HL-60 (cell line): ENCODE measurements around the gene AANAT.

Source experiments
- SPI1 ChIP-seq: IDR thresholded peaks from 2 replicates; pipeline ENCODE4 v1.6.1; 2012; ENCODE audit warnings: low read depth, mild to moderate bottlenecking, borderline replicate concordance
- TF ChIP-seq, protein P1 (sequence below): IDR thresholded peaks from one replicate; pipeline ENCODE4 v1.5.1; 2011; ENCODE audit warnings: low read length, control low read depth, inconsistent platforms; ENCODE audit not compliant: insufficient read depth

DNA sequence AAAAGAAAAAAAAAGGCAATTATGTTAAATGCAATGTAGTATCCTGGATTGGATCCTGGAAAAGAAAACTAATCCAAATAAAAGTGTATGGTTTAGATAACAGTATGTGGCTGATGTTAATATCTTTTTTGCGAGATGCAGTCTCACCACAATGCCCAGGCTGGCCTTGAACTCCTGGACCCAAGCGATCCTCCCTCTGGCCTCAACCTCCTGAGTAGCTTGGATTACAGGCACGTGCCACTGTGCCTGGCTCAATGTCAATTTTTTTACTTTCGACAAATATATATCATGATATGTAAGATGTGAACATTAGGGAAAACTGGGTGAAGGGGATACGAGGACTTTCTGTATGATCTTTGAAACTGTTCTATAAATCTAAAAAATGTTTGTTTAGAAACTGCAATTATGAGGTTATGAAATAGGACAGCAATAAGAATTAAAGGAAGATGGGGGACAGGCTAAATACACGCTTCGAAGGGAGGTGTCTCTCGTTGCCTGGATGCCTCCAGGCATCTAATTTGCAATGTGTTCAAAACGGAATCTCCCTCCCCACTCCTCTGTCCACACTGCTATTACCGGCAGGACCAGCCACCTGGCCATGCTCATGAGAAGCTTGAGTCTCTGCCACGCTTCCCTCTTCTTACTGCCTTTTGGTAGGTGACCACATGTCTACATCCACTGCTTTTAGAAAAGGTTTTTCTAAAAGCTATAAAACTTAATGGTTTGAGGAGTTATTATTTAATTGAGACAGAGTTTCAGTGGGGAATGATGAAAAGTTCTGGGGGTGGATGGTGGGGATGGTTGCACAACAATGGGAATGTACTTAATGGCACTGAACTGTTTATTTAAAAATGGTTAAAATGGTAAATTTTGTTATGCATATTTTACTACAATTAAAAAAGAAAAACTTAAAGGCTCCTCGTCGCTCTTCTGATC is 29.7 kb upstream of the AANAT start:
- TF ChIP-seq, protein P1, sequence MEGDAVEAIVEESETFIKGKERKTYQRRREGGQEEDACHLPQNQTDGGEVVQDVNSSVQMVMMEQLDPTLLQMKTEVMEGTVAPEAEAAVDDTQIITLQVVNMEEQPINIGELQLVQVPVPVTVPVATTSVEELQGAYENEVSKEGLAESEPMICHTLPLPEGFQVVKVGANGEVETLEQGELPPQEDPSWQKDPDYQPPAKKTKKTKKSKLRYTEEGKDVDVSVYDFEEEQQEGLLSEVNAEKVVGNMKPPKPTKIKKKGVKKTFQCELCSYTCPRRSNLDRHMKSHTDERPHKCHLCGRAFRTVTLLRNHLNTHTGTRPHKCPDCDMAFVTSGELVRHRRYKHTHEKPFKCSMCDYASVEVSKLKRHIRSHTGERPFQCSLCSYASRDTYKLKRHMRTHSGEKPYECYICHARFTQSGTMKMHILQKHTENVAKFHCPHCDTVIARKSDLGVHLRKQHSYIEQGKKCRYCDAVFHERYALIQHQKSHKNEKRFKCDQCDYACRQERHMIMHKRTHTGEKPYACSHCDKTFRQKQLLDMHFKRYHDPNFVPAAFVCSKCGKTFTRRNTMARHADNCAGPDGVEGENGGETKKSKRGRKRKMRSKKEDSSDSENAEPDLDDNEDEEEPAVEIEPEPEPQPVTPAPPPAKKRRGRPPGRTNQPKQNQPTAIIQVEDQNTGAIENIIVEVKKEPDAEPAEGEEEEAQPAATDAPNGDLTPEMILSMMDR: no peak
- TF ChIP-seq SPI1: no peak
